Measurements from ENCODE around the gene TBR1. TPM values are rescaled to one million over a fixed set of nuclear protein-coding genes. Genes with fewer than 3 reads are reported as not detected.

TBR1 gene
- total RNA-seq, 2 donors from 2014 or later: not detected

DNA sequence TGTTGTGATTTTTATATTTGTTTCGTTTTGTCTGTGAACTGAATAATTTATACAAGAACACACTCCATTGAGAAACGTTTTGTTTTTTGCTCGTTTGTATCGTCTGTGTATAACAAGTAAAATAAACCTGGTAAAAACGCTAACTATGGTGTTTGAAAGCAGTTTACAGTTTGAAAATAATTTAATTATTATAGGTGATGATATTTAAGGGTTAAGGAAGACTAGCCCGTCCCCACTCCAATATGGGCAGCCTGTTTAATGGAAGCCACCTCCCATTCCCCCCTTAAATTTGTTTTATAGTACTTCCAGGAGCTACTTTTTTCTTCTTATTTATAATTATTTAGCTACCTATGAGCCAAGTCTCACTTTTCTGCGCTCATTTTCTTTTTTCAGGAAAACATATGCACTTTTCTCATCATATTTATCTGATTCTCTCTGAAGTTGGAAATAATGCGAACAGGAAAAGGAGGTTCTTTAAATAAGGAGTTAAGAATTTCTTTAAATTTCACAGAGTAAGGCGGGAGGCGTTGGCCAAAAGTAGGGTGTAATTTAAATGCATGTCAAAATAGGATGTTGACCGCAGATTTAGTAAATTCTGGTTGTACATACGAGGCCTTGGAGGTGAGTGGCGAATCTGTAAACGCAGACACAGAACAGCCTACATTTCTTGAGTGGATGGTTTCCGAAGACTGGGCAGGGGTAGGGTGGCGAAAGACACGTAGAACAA is 9.8 kb downstream of the TBR1 start:
- TF ChIP-seq, protein P1, sequence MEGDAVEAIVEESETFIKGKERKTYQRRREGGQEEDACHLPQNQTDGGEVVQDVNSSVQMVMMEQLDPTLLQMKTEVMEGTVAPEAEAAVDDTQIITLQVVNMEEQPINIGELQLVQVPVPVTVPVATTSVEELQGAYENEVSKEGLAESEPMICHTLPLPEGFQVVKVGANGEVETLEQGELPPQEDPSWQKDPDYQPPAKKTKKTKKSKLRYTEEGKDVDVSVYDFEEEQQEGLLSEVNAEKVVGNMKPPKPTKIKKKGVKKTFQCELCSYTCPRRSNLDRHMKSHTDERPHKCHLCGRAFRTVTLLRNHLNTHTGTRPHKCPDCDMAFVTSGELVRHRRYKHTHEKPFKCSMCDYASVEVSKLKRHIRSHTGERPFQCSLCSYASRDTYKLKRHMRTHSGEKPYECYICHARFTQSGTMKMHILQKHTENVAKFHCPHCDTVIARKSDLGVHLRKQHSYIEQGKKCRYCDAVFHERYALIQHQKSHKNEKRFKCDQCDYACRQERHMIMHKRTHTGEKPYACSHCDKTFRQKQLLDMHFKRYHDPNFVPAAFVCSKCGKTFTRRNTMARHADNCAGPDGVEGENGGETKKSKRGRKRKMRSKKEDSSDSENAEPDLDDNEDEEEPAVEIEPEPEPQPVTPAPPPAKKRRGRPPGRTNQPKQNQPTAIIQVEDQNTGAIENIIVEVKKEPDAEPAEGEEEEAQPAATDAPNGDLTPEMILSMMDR (IDR thresholded peaks at IDR 0.05): no peak
- no peak for ATAC-seq (ENCODE audit: insufficient number of reproducible peaks, low FRiP score, low read depth)

DNA sequence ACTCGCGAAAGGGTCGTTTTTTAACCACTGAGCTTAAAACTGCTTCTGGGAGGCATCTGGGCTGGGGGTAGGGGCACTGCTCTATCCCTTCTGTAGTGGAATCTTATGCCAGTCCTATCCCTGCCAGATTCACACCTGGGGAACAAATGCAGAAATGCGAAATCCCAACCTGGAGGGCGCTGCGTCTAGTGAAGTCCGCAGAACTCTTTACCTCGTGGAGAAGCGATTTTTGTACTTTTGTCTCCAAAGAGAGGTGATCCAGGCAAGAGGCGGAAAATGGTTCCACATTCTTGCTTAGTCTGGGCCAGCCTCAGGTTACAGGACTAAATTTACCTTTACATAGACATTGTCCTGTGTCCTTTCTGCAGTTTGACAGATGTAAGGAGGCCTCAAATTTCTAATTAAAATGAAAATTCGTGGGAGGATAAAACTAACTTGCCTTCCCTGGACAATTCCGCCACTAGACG is 10.4 kb downstream of the TBR1 start:
- TF ChIP-seq, protein P1 (IDR thresholded peaks at IDR 0.05): peak; percentile 21
- Histone ChIP-seq H3K36me3 (no peaks in the 10 kb centered on the region), H3K4me1 (ENCODE audit: control insufficient read depth in 1 of 2, low read depth in 2 of 2) (peaks cover 3 to 16% of the 10 kb centered on the region in 2 donors), H3K27me3 (replicated peaks; ENCODE audit: insufficient read depth) (peaks cover 38% of the 10 kb centered on the region), H3K9me3 (no peaks in the 10 kb centered on the region), H3K4me3 (peak overlapping the region; percentile 51), H3K27ac (no peak overlapping the region)
- DNase-seq (ENCODE audit: low spot score): no peak
- ATAC-seq (ENCODE audit: insufficient number of reproducible peaks, low FRiP score, low read depth): no peak

More for the DNA sequence above, 9.8 kb downstream of the TBR1 start:
- Histone ChIP-seq H3K27me3 (replicated peaks; ENCODE audit: insufficient read depth) (peaks cover 38% of the 10 kb centered on the region), H3K4me1 (ENCODE audit: control insufficient read depth in 1 of 2, low read depth in 2 of 2) (peaks cover 3 to 16% of the 10 kb centered on the region in 2 donors), H3K36me3 (no peaks in the 10 kb centered on the region), H3K27ac (no peak overlapping the region), H3K9me3 (no peaks in the 10 kb centered on the region), H3K4me3 (no peak overlapping the region)
- no peak for DNase-seq (ENCODE audit: low spot score)

- H3K4me1 ChIP-seq (ENCODE audit: control insufficient read depth in 1 of 2, low read depth in 2 of 2): peaks cover 3 to 16% of the 10 kb centered on the region in 2 donors
- DNase-seq (ENCODE audit: low spot score) (no peak), ATAC-seq (ENCODE audit: insufficient number of reproducible peaks, low FRiP score, low read depth) (no peak)
- peak overlapping the region; percentile 51 for H3K4me3 ChIP-seq
- TF ChIP-seq, protein P1 (IDR thresholded peaks at IDR 0.05): no peak
- H3K36me3 ChIP-seq: no peaks in the 10 kb centered on the region
- no peaks in the 10 kb centered on the region for H3K9me3 ChIP-seq
- H3K27ac ChIP-seq: no peak overlapping the region
- peaks cover 38% of the 10 kb centered on the region for H3K27me3 ChIP-seq (replicated peaks; ENCODE audit: insufficient read depth)
Measured at GRCh38 chr2:161426922-161427663, 11.0 kb downstream of the TBR1 start.

DNA sequence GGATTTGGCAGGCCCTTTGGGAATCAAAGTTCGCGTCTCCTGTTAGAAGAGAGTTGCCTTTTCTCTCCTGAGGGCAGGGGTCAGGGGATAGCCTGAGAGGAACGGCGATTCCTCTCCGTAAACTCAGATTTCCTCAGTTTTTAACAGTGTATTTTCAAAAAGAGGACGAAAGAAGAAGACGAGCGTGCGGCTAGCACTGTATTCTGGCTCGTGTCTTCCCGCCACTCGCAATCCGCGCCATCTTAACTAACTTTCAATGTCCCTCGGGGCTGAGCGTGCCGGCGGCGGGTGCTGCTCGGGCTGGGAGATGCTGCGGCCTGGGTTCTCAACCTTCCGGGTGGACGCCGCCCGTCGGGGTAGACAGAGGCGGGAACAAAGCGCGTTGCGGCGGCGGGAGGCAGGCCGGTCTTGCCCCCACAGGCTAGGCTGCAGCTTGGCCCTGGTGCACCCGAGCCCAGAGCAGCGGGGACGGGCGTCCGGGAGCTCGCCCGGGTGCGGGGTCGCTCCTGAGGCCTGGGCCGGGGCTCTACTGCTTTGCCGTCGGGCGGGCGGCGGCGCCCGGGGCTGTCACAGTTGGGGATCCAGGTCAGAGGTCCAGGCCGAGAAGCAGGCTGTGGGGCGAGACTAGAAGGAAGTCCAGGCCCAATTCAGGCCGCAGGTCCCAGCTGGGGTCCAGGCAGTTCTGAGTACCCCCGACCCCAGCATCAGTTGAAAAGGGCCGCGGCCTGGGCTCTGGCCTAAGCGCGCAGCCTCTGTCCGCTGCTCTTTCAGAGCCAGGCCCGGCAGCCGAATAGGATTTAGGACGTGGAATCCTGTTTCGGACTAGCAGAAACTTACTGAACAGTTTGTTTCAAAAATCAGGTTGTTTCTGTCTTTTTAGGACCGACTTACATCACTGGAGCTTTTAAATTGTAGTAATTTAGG is 11.8 kb downstream of the TBR1 start:
- H3K4me3 ChIP-seq: peak overlapping the region; percentile 51
- peaks cover 38% of the 10 kb centered on the region for H3K27me3 ChIP-seq (replicated peaks; ENCODE audit: insufficient read depth)
- DNase-seq (ENCODE audit: low spot score) (no peak), ATAC-seq (ENCODE audit: insufficient number of reproducible peaks, low FRiP score, low read depth) (no peak)
- no peaks in the 10 kb centered on the region for H3K36me3 ChIP-seq
- TF ChIP-seq, protein P1 (IDR thresholded peaks at IDR 0.05): no peak
- H3K9me3 ChIP-seq: no peaks in the 10 kb centered on the region
- H3K27ac ChIP-seq: no peak overlapping the region
- H3K4me1 ChIP-seq (ENCODE audit: control insufficient read depth in 1 of 2, low read depth in 2 of 2): peaks cover 3 to 16% of the 10 kb centered on the region in 2 donors
